ENCODE data around the gene AIP.
A peak's percentile ranks its signal among the peaks of the same experiment; 100 is the strongest.

The AIP gene

GRCh38 chr11:67499808-67500483, 17.1 kb downstream of the AIP start:
- Mint-ChIP-seq H3K9me3 (no peaks in the 10 kb centered on the region), H3K27me3 (no peaks in the 10 kb centered on the region), H3K36me3 (ENCODE audit: low read depth) (peaks cover 97% of the 10 kb centered on the region), H3K4me3 (no peak overlapping the region), H3K4me1 (ENCODE audit: low read depth) (peaks cover 56% of the 10 kb centered on the region), H3K27ac (no peak overlapping the region)
- intact Hi-C loops (cut with micrococcal nuclease) = loop anchor here (10.0 kb wide), 1 partner anchor 215 kb away; the partner anchor contains the start of gene ANKRD13D

GRCh38 chr11:67500484-67500821, 17.6 kb downstream of the AIP start:
- Mint-ChIP-seq H3K27me3 (no peaks in the 10 kb centered on the region), H3K36me3 (ENCODE audit: low read depth) (peaks cover 94% of the 10 kb centered on the region), H3K4me3 (no peak overlapping the region), H3K27ac (no peak overlapping the region), H3K9me3 (no peaks in the 10 kb centered on the region), H3K4me1 (ENCODE audit: low read depth) (peaks cover 58% of the 10 kb centered on the region)
- intact Hi-C loops (cut with micrococcal nuclease) = loop anchor here (10.0 kb wide), 1 partner anchor 216 kb away; the partner anchor contains the start of gene ANKRD13D

GRCh38 chr11:67500831-67501715, 18.2 kb downstream of the AIP start:
- peaks cover 64% of the 10 kb centered on the region for H3K4me1 Mint-ChIP-seq (ENCODE audit: low read depth)
- intact Hi-C loops (cut with micrococcal nuclease) = loop anchor here (10.0 kb wide), 1 partner anchor 216 kb away; the partner anchor contains the start of gene ANKRD13D
- H3K4me3 Mint-ChIP-seq = no peak overlapping the region
- peaks cover 94% of the 10 kb centered on the region for H3K36me3 Mint-ChIP-seq (ENCODE audit: low read depth)
- H3K9me3 Mint-ChIP-seq = no peaks in the 10 kb centered on the region
- H3K27ac Mint-ChIP-seq = no peak overlapping the region
- no peaks in the 10 kb centered on the region for H3K27me3 Mint-ChIP-seq

GRCh38 chr11:67501854-67502253, 19.0 kb downstream of the AIP start:
- Mint-ChIP-seq H3K36me3 (ENCODE audit: low read depth) (peaks cover 94% of the 10 kb centered on the region), H3K9me3 (no peaks in the 10 kb centered on the region), H3K27me3 (no peaks in the 10 kb centered on the region), H3K4me1 (ENCODE audit: low read depth) (peaks cover 70% of the 10 kb centered on the region), H3K27ac (no peak overlapping the region), H3K4me3 (no peak overlapping the region)
- intact Hi-C loops (cut with micrococcal nuclease) = loop anchor here (10.0 kb wide), 1 partner anchor 217 kb away; the partner anchor contains the start of gene ANKRD13D

- no peaks in the 10 kb centered on the region for H3K27me3 Mint-ChIP-seq
- H3K36me3 Mint-ChIP-seq (ENCODE audit: low read depth) = peaks cover 94% of the 10 kb centered on the region
- no peak overlapping the region for H3K4me3 Mint-ChIP-seq
- no peaks in the 10 kb centered on the region for H3K9me3 Mint-ChIP-seq
- H3K4me1 Mint-ChIP-seq (ENCODE audit: low read depth) = peaks cover 70% of the 10 kb centered on the region
- H3K27ac Mint-ChIP-seq = no peak overlapping the region
- intact Hi-C loops (cut with micrococcal nuclease) = loop anchor here (10.0 kb wide), 1 partner anchor 218 kb away; the partner anchor contains the start of gene ANKRD13D
These were observed 19.6 kb downstream of the AIP start for GRCh38 chr11:67502328-67502979.

GRCh38 chr11:67503119-67504004, 20.5 kb downstream of the AIP start:
- intact Hi-C loops (cut with micrococcal nuclease) = loop anchor here (10.0 kb wide), 1 partner anchor 219 kb away; the partner anchor contains the start of gene ANKRD13D
- H3K4me1 Mint-ChIP-seq (ENCODE audit: low read depth) = peaks cover 69% of the 10 kb centered on the region

GRCh38 chr11:67504005-67504949, 21.5 kb downstream of the AIP start:
- intact Hi-C loops (cut with micrococcal nuclease) = loop anchor here (10.0 kb wide), 1 partner anchor 219 kb away; the partner anchor contains the start of gene ANKRD13D
- H3K9me3 Mint-ChIP-seq = no peaks in the 10 kb centered on the region
- peaks cover 81% of the 10 kb centered on the region for H3K36me3 Mint-ChIP-seq (ENCODE audit: low read depth)
- H3K4me1 Mint-ChIP-seq (ENCODE audit: low read depth) = peaks cover 77% of the 10 kb centered on the region
- no peaks in the 10 kb centered on the region for H3K27me3 Mint-ChIP-seq
- H3K27ac Mint-ChIP-seq = peak overlapping the region; percentile 98
- peak overlapping the region; percentile 97 for H3K4me3 Mint-ChIP-seq

More at GRCh38 chr11:67503119-67504004, 20.5 kb downstream of the AIP start:
- Mint-ChIP-seq H3K4me3 (peak overlapping the region; percentile 66), H3K27me3 (no peaks in the 10 kb centered on the region), H3K36me3 (ENCODE audit: low read depth) (peaks cover 90% of the 10 kb centered on the region), H3K9me3 (no peaks in the 10 kb centered on the region), H3K27ac (peak overlapping the region; percentile 39)

- H3K27me3 Mint-ChIP-seq = peaks cover 4% of the 10 kb centered on the region
- H3K4me3 Mint-ChIP-seq = peak within 1 kb of the TSS; percentile 97
- H3K4me1 Mint-ChIP-seq (ENCODE audit: low read depth) = peaks cover 78% of the 10 kb centered on the region
- H3K27ac Mint-ChIP-seq = peak within 1 kb of the TSS; percentile 98
- peaks cover 73% of the 10 kb centered on the region for H3K36me3 Mint-ChIP-seq (ENCODE audit: low read depth)
- intact Hi-C loops (cut with micrococcal nuclease) = loop anchor here (5.0 to 10.0 kb wide), 3 partner anchors 38 to 220 kb away; partner anchors contain the start of genes ANKRD13D, PTPRCAP and TMEM134
- no peaks in the 10 kb centered on the region for H3K9me3 Mint-ChIP-seq
These were observed 22.2 kb downstream of the AIP start, which contains the start of gene PITPNM1 for GRCh38 chr11:67504950-67505581. TSS of gene PITPNM1 (minus strand) at chr11:67505363. CDS start at chr11:67504180, 1,183 bp downstream.

- H3K27me3 Mint-ChIP-seq = peaks cover 7% of the 10 kb centered on the region
- intact Hi-C loops (cut with micrococcal nuclease) = loop anchor here (1.0 to 10.0 kb wide), 4 partner anchors 22 to 221 kb away; partner anchors contain the start of genes AIP, ANKRD13D, PTPRCAP and TMEM134
- peak overlapping the region; percentile 98 for H3K27ac Mint-ChIP-seq
- H3K4me1 Mint-ChIP-seq (ENCODE audit: low read depth) = peaks cover 72% of the 10 kb centered on the region
- no peaks in the 10 kb centered on the region for H3K9me3 Mint-ChIP-seq
- peaks cover 66% of the 10 kb centered on the region for H3K36me3 Mint-ChIP-seq (ENCODE audit: low read depth)
- peak overlapping the region; percentile 97 for H3K4me3 Mint-ChIP-seq
These were observed 23.0 kb downstream of the AIP start for GRCh38 chr11:67505605-67506396.

GRCh38 chr11:67506426-67507051, 23.7 kb downstream of the AIP start:
- intact Hi-C loops (cut with micrococcal nuclease) = loop anchor here (1.0 to 10.0 kb wide), 4 partner anchors 23 to 222 kb away; partner anchors contain the start of genes AIP, ANKRD13D, PTPRCAP and TMEM134
- Mint-ChIP-seq H3K4me3 (peak overlapping the region; percentile 97), H3K27me3 (peaks cover 14% of the 10 kb centered on the region), H3K4me1 (ENCODE audit: low read depth) (peaks cover 64% of the 10 kb centered on the region), H3K36me3 (ENCODE audit: low read depth) (peaks cover 59% of the 10 kb centered on the region), H3K27ac (peak overlapping the region; percentile 98), H3K9me3 (no peaks in the 10 kb centered on the region)
